Testis (tissue), 3 donors: ENCODE data around the gene FHIT. TPM values are rescaled to one million over a fixed set of nuclear protein-coding genes. Genes with fewer than 3 reads are reported as not detected.

Experiments
- DNase-seq: peaks from one replicate; pipeline ENCODE4 v3.0.0-alpha.2; 2019
- H3K27ac ChIP-seq, 2 donors: fragments of 200-600 bp; sonication (generic); one replicate each; pipeline ENCODE4 v1.5.1; 2019
- H3K27me3 ChIP-seq: fragments of 200-600 bp; sonication (generic); one replicate; pipeline ENCODE4 v1.5.1; 2019
- H3K36me3 ChIP-seq: fragments of 200-600 bp; sonication (generic); one replicate; pipeline ENCODE4 v1.5.1; 2017; ENCODE audit warnings: low read depth; ENCODE audit errors: missing control alignments
- H3K4me1 ChIP-seq: fragments of 200-600 bp; sonication (generic); one replicate; pipeline ENCODE4 v1.5.1; 2019
- H3K4me3 ChIP-seq, 2 donors: fragments of 200-600 bp; sonication (generic); one replicate each; pipeline ENCODE4 v1.5.1; 2017 to 2019
- H3K9me3 ChIP-seq: fragments of 200-600 bp; sonication (generic); one replicate; pipeline ENCODE4 v1.5.1; 2017
- POLR2A ChIP-seq: fragments of 450-650 bp; IDR thresholded peaks from one replicate; pipeline ENCODE4 v1.6.1; 2017; ENCODE audit warnings: antibody characterized with exemption, mild to moderate bottlenecking, moderate library complexity
- WGBS, 2 donors: methylation state at CpG; one replicate each; pipeline ENCODE4 v1.1.5; 2018; 5-methylcytosine and 5-hydroxymethylcytosine counted together
- intact Hi-C: fragments of 100-400 bp; cut with DNase I; formaldehyde crosslinking; loops from one replicate; pipeline ENCODE4 v1.15.1; 2023; ENCODE audit warnings: low total_unique reads
- polyA plus RNA-seq: library from polyadenylated mRNA; stranded (reverse); fragments of 350-450 nt; fragmentation: Illumina TruSeq; extraction: RNeasy Lipid Tissue Mini Kit (QIAGEN cat#74804); gene quantifications from one replicate; pipeline ENCODE4 v1.2.3, GENCODE V29; 2014; ENCODE audit warnings: low read depth, low replicate concordance; ENCODE audit not compliant: insufficient read depth
- total RNA-seq, 2 donors: library from RNA; depleted of rRNA; stranded (reverse); fragments of >200 nt; gene quantifications; one replicate each; pipeline ENCODE4 v1.2.3, GENCODE V29; 2016
- TF ChIP-seq, protein P1 (sequence below), 3 experiments: fragments of 450-650 bp in 2 of 3; fragments of 200-600 bp in 1 of 3; sonication (generic) in 1 of 3; IDR thresholded peaks; one replicate each; pipeline ENCODE4 v1.5.1; 2016 to 2019; ENCODE audit warnings: antibody characterized with exemption in 3 of 3, mild to moderate bottlenecking in 2 of 3, moderate library complexity in 1 of 3

The FHIT gene
- total and polyA plus RNA-seq, 3 donors from 2014 or later = 10.1 to 29.6 (median 15.5) TPM

DNA sequence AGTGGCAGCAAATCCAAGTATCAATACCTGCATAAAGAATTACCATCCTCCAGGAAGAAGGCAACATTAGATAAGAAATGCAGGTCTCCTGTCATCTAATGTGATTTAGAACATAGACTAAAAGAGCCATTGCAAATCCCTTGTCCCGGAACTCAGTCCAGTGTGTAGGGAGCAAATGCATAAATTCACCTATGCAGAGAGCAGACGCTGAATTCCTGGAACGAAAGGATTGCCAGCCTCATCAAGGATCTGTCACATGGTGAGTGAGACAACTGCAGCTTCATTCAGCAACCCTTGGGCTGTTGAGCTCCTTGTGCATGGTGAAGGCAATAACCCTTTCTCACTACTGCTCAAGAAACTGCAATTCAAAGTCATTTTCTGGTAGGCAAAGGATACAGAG lies 1504.7 kb downstream of the FHIT start:
- H3K27ac ChIP-seq = no peak overlapping the region
- no peak for DNase-seq
- no peaks in the 10 kb centered on the region for H3K9me3 ChIP-seq
- no peaks in the 10 kb centered on the region for H3K27me3 ChIP-seq
- H3K4me1 ChIP-seq = no peaks in the 10 kb centered on the region
- 93 to 100% methylated on average over 3 of the region's 3 CpGs for WGBS, 2 donors
- TF ChIP-seq POLR2A = no peak
- H3K4me3 ChIP-seq = no peak overlapping the region
- intact Hi-C loops = no loop called here
- no peaks in the 10 kb centered on the region for H3K36me3 ChIP-seq

DNA sequence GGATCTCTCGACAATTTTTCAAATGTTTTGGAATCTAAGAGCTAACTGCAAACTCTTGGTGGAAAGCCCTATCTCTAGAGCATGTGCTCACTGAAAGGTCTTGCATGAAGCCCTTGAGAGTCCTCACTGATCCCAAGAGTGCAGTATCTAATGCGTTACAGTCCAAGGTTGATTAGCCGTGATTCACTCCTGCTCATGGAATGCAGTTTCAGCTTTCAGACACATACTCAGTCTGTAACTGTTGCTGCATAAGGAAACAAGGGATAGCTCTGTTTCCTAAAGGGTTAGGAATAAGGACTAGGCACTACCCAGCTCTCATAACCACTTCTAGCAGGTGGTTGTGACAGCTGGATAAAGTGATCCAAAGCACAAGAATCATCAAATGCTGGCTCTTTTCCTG lies 1514.0 kb downstream of the FHIT start:
- H3K4me1 ChIP-seq = no peaks in the 10 kb centered on the region
- H3K36me3 ChIP-seq = no peaks in the 10 kb centered on the region
- intact Hi-C loops = no loop called here
- no peaks in the 10 kb centered on the region for H3K9me3 ChIP-seq
- no peak for DNase-seq
- H3K4me3 ChIP-seq = no peak overlapping the region
- H3K27me3 ChIP-seq = no peaks in the 10 kb centered on the region
- TF ChIP-seq, protein P1, sequence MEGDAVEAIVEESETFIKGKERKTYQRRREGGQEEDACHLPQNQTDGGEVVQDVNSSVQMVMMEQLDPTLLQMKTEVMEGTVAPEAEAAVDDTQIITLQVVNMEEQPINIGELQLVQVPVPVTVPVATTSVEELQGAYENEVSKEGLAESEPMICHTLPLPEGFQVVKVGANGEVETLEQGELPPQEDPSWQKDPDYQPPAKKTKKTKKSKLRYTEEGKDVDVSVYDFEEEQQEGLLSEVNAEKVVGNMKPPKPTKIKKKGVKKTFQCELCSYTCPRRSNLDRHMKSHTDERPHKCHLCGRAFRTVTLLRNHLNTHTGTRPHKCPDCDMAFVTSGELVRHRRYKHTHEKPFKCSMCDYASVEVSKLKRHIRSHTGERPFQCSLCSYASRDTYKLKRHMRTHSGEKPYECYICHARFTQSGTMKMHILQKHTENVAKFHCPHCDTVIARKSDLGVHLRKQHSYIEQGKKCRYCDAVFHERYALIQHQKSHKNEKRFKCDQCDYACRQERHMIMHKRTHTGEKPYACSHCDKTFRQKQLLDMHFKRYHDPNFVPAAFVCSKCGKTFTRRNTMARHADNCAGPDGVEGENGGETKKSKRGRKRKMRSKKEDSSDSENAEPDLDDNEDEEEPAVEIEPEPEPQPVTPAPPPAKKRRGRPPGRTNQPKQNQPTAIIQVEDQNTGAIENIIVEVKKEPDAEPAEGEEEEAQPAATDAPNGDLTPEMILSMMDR (IDR thresholded peaks at IDR 0.05) = no peak
- TF ChIP-seq POLR2A = no peak
- no peak overlapping the region for H3K27ac ChIP-seq
- 22 to 51% methylated on average over 3 of the region's 3 CpGs for WGBS, 2 donors

GRCh38 chr3:59734061-59734460 lies 1517.2 kb downstream of the FHIT start:
- Histone ChIP-seq H3K36me3 (no peaks in the 10 kb centered on the region), H3K27ac (no peak overlapping the region), H3K4me1 (no peaks in the 10 kb centered on the region), H3K9me3 (no peaks in the 10 kb centered on the region), H3K27me3 (no peaks in the 10 kb centered on the region), H3K4me3 (no peak overlapping the region)
- TF ChIP-seq, protein P1 (IDR thresholded peaks at IDR 0.05) = no peak
- TF ChIP-seq POLR2A = no peak
- no peak for DNase-seq
- 65 to 66% methylated on average over 4 of the region's 4 CpGs for WGBS, 2 donors
- intact Hi-C loops = no loop called here

GRCh38 chr3:59733041-59733809 lies 1518.0 kb downstream of the FHIT start:
- TF ChIP-seq POLR2A = no peak
- TF ChIP-seq, protein P1 (IDR thresholded peaks at IDR 0.05) = no peak
- Histone ChIP-seq H3K27me3 (no peaks in the 10 kb centered on the region), H3K4me1 (no peaks in the 10 kb centered on the region), H3K27ac (no peak overlapping the region), H3K9me3 (no peaks in the 10 kb centered on the region), H3K36me3 (no peaks in the 10 kb centered on the region), H3K4me3 (no peak overlapping the region)
- 90 to 92% methylated on average over 6 of the region's 6 CpGs for WGBS, 2 donors
- no peak for DNase-seq
- intact Hi-C loops = no loop called here

DNA sequence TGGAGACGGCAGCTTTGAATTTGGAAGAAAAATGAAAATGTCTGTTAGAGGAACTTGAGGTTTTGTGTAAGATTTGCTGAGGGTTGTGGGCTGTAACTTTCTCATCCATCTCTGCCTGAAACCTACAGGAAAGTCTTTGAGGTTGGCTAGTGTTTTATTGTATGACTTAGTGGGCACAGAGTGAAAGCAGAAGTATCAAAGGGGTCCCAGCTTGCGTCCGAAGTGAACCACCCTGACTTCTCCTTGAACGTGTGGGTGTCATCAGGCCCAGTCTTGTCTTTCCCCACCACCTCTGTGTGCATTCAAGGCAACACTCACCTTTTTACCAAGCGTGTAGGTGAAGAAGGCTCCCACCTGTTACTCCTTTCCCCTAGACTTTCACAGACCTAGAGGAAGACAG lies 1519.3 kb downstream of the FHIT start:
- Histone ChIP-seq H3K27me3 (no peaks in the 10 kb centered on the region), H3K27ac (no peak overlapping the region), H3K4me1 (no peaks in the 10 kb centered on the region), H3K9me3 (no peaks in the 10 kb centered on the region), H3K4me3 (no peak overlapping the region), H3K36me3 (no peaks in the 10 kb centered on the region)
- 84 to 94% methylated on average over 5 of the region's 5 CpGs for whole genome bisulfite sequencing, 2 donors
- intact Hi-C loops = no loop called here
- no peak for DNase-seq
- TF ChIP-seq, protein P1 (IDR thresholded peaks at IDR 0.05) = no peak
- no peak for TF ChIP-seq POLR2A
